Activated CD8-positive, alpha-beta T cell treated with anti-CD3 and anti-CD28 coated beads, Interleukin-2, amount 10 ng/mL, durations not matched to agents 7 days and 5 days (primary cell): ENCODE measurements around the gene PCDHB6. TPM values are rescaled to one million over a fixed set of nuclear protein-coding genes. Genes with fewer than 3 reads are reported as not detected.
"Not testable (repeated sequence)": the region's sequence is repeated elsewhere in the genome, so short reads cannot be mapped to it uniquely, and the experiment has no call there.

Experiments
- ATAC-seq: fragments of 150-1000 bp; cut with Tn5 transposase; one replicate; pipeline ENCODE4 v1.10.0; 2021; ENCODE audit warnings: moderate library complexity
- CTCF ChIA-PET: fragments of 350-600 bp; sonication (Branson Sonifier 250); formaldehyde crosslinking; loops from one replicate; lab custom pipeline; 2021; ENCODE audit warnings: antibody characterized with exemption; lab: Charles Lee
- POLR2A ChIA-PET: fragments of 350-600 bp; sonication (Branson Sonifier 250); formaldehyde crosslinking; loops from one replicate; lab custom pipeline; 2021; ENCODE audit warnings: antibody characterized with exemption; lab: Charles Lee
- DNase-seq: peaks from one replicate; pipeline ENCODE4 v3.0.0-alpha.2; 2020
- H3K27ac Mint-ChIP-seq: one replicate; pipeline ENCODE4 v1.8.0; 2021; ENCODE audit warnings: mild to moderate bottlenecking, mixed read lengths
- H3K27me3 Mint-ChIP-seq: one replicate; pipeline ENCODE4 v1.8.0; 2021; ENCODE audit warnings: low read depth, mixed read lengths
- H3K36me3 Mint-ChIP-seq: one replicate; pipeline ENCODE4 v1.8.0; 2021; ENCODE audit warnings: low read depth, mixed read lengths
- H3K4me1 Mint-ChIP-seq: one replicate; pipeline ENCODE4 v1.8.0; 2021; ENCODE audit warnings: low read depth, mixed read lengths
- H3K4me3 Mint-ChIP-seq: one replicate; pipeline ENCODE4 v1.8.0; 2021; ENCODE audit warnings: mild to moderate bottlenecking, mixed read lengths
- H3K9me3 Mint-ChIP-seq: one replicate; pipeline ENCODE4 v1.8.0; 2022; ENCODE audit warnings: mixed read lengths; ENCODE audit not compliant: insufficient read depth
- total RNA-seq, 2 experiments: library from RNA; stranded (reverse); gene quantifications; one replicate each; pipeline ENCODE4 v1.2.3, GENCODE V29; 2021

The PCDHB6 gene
- total RNA-seq, 2 experiments from 2014 or later, result not detected

DNA sequence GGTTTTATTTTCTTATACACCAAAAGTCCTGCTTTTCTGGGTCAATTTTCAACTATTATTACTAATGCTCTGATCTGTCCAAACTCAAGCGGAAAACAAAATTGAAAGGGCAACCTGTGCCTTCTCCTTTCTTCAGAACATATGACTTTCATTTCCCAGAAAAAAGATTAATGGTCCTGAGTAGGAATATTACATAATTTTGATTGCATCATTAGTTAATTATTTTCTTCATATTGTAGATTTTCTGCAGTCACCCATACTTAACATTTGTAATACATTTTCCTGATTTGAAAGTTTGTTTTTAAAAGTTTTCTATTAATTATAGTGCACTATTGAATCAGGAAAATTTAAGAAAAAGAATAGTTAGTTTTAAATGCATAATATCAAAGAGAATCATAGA lies 26.1 kb downstream of the PCDHB6 start:
- Mint-ChIP-seq H3K36me3 (no peaks in the 10 kb centered on the region), H3K27ac (no peak overlapping the region), H3K27me3 (peaks cover 1% of the 10 kb centered on the region), H3K4me3 (no peak overlapping the region), H3K9me3 (peaks cover 12% of the 10 kb centered on the region), H3K4me1 (no peaks in the 10 kb centered on the region)
- DNase-seq (no peak), ATAC-seq (no peak)
- POLR2A ChIA-PET, result no interaction called here
- CTCF ChIA-PET, result no interaction called here

- H3K9me3 Mint-ChIP-seq, result peaks cover 21% of the 10 kb centered on the region
- POLR2A ChIA-PET, ATAC-seq, DNase-seq, CTCF ChIA-PET, H3K36me3 Mint-ChIP-seq, H3K4me3 Mint-ChIP-seq, H3K27me3 Mint-ChIP-seq, H3K27ac Mint-ChIP-seq, H3K4me1 Mint-ChIP-seq: not testable (repeated sequence)
Measured at GRCh38 chr5:141177577-141178191, 27.8 kb downstream of the PCDHB6 start, which contains the start of gene PCDHB8. Gene PCDHB8, plus strand, starts transcription at chr5:141177790. Its CDS starts 245 bp downstream, at chr5:141178035.

DNA sequence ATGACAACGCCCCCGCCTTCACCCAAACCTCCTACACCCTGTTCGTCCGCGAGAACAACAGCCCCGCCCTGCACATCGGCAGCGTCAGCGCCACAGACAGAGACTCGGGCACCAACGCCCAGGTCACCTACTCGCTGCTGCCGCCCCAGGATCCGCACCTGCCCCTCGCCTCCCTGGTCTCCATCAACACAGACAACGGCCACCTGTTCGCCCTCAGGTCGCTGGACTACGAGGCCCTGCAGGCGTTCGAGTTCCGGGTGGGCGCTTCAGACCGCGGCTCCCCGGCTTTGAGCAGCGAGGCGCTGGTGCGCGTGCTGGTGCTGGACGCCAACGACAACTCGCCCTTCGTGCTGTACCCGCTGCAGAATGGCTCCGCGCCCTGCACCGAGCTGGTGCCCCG lies 29.5 kb downstream of the PCDHB6 start:
- H3K9me3 Mint-ChIP-seq, result peaks cover 16% of the 10 kb centered on the region
- POLR2A ChIA-PET, ATAC-seq, DNase-seq, CTCF ChIA-PET, H3K4me1 Mint-ChIP-seq, H3K27me3 Mint-ChIP-seq, H3K4me3 Mint-ChIP-seq, H3K27ac Mint-ChIP-seq, H3K36me3 Mint-ChIP-seq: not testable (repeated sequence)

GRCh38 chr5:141179876-141180275 lies 30.0 kb downstream of the PCDHB6 start:
- H3K27ac Mint-ChIP-seq, CTCF ChIA-PET, H3K4me1 Mint-ChIP-seq, H3K36me3 Mint-ChIP-seq, H3K4me3 Mint-ChIP-seq, POLR2A ChIA-PET, H3K27me3 Mint-ChIP-seq, ATAC-seq, DNase-seq: not testable (repeated sequence)
- H3K9me3 Mint-ChIP-seq, result peaks cover 20% of the 10 kb centered on the region

- Mint-ChIP-seq H3K4me3 (no peak overlapping the region), H3K27me3 (peaks cover 1% of the 10 kb centered on the region), H3K36me3 (peaks cover 7% of the 10 kb centered on the region), H3K9me3 (peaks cover 24% of the 10 kb centered on the region), H3K4me1 (no peaks in the 10 kb centered on the region), H3K27ac (no peak overlapping the region)
- DNase-seq (no peak), ATAC-seq (no peak)
- ChIA-PET POLR2A (no interaction called here), CTCF (no interaction called here)
Measured at GRCh38 chr5:141180313-141180712, 30.5 kb downstream of the PCDHB6 start.

GRCh38 chr5:141182248-141182647 lies 32.4 kb downstream of the PCDHB6 start, which contains the start of gene PCDHB16:
Gene PCDHB16, plus strand, starts transcription at chr5:141182387. Its CDS starts 173 bp downstream, at chr5:141182560.
- no peak for DNase-seq
- Mint-ChIP-seq H3K27ac (no peak within 1 kb of the TSS), H3K36me3 (peaks cover 7% of the 10 kb centered on the region), H3K27me3 (peaks cover 1% of the 10 kb centered on the region), H3K4me3 (no peak within 1 kb of the TSS), H3K4me1 (no peaks in the 10 kb centered on the region), H3K9me3 (peaks cover 34% of the 10 kb centered on the region)
- ChIA-PET POLR2A (no interaction called here), CTCF (interaction anchor here (0.8 kb wide), 1 partner anchor 239 kb away, joined by 3 read pairs; the partner anchor contains the start of gene PCDHGA11)
- no peak for ATAC-seq

- H3K4me1 Mint-ChIP-seq, POLR2A ChIA-PET: not testable (repeated sequence)
Measured at GRCh38 chr5:141184117-141184855, 34.4 kb downstream of the PCDHB6 start.

DNA sequence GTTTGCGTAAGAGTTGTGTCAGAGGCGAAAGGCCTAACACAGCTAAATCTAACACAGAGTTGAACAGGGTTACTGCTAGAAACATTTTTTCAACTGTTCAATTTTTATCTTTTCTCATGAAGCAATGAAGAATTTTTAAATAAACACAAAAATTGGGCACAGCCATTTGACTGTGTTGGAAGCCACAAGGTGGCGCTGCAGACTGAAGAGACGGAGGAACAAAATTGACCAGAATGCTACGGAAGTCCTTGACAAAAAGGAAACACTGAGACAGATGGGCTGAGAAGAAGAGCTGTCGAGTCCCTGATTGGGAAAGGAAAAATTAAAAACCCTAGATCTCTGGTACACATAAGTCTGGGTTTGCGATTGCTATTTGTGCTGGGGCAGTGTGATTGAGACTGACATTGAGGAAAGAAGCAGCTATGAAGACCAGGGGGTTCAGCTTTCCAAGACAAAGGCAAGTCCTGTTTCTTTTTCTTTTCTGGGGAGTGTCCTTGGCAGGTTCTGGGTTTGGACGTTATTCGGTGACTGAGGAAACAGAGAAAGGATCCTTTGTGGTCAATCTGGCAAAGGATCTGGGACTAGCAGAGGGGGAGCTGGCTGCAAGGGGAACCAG lies 37.1 kb downstream of the PCDHB6 start, which contains the start of gene PCDHB9:
PCDHB9 (plus strand) TSS at position 265 of the 616 bp plus-strand sequence; CDS start at position 423, 158 bp downstream.
- Mint-ChIP-seq H3K27ac (no peak within 1 kb of the TSS), H3K27me3 (peaks cover 4% of the 10 kb centered on the region), H3K4me1 (no peaks in the 10 kb centered on the region), H3K4me3 (no peak within 1 kb of the TSS), H3K36me3 (peaks cover 9% of the 10 kb centered on the region), H3K9me3 (peaks cover 32% of the 10 kb centered on the region)
- ChIA-PET CTCF (interaction anchor here (0.8 to 1.5 kb wide), 8 partner anchors 9 to 377 kb away, joined by 3 to 5 read pairs (median 4); partner anchors contain the start of genes PCDHB14 and PCDHGA1), POLR2A (no interaction called here)
- no peak for ATAC-seq
- peak; percentile 34 for DNase-seq

More at GRCh38 chr5:141184117-141184855, 34.4 kb downstream of the PCDHB6 start:
- CTCF ChIA-PET, ATAC-seq, H3K4me3 Mint-ChIP-seq, H3K27ac Mint-ChIP-seq, DNase-seq, H3K27me3 Mint-ChIP-seq, H3K36me3 Mint-ChIP-seq: not testable (repeated sequence)
- H3K9me3 Mint-ChIP-seq, result peaks cover 39% of the 10 kb centered on the region

DNA sequence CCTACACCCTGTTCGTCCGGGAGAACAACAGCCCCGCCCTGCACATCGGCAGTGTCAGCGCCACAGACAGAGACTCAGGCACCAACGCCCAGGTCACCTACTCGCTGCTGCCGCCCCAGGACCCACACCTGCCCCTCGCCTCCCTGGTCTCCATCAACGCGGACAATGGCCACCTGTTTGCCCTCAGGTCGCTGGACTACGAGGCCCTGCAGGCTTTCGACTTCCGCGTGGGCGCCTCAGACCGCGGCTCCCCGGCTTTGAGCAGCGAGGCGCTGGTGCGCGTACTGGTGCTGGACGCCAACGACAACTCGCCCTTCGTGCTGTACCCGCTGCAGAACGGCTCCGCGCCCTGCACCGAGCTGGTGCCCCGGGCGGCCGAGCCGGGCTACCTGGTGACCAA lies 38.8 kb downstream of the PCDHB6 start:
- H3K4me3 Mint-ChIP-seq, ATAC-seq, POLR2A ChIA-PET, H3K27me3 Mint-ChIP-seq, H3K36me3 Mint-ChIP-seq, H3K27ac Mint-ChIP-seq, CTCF ChIA-PET, DNase-seq, H3K4me1 Mint-ChIP-seq: not testable (repeated sequence)
- H3K9me3 Mint-ChIP-seq, result peaks cover 36% of the 10 kb centered on the region

- ATAC-seq, result not testable (repeated sequence)
Measured at GRCh38 chr5:141189131-141189530, 39.3 kb downstream of the PCDHB6 start.

DNA sequence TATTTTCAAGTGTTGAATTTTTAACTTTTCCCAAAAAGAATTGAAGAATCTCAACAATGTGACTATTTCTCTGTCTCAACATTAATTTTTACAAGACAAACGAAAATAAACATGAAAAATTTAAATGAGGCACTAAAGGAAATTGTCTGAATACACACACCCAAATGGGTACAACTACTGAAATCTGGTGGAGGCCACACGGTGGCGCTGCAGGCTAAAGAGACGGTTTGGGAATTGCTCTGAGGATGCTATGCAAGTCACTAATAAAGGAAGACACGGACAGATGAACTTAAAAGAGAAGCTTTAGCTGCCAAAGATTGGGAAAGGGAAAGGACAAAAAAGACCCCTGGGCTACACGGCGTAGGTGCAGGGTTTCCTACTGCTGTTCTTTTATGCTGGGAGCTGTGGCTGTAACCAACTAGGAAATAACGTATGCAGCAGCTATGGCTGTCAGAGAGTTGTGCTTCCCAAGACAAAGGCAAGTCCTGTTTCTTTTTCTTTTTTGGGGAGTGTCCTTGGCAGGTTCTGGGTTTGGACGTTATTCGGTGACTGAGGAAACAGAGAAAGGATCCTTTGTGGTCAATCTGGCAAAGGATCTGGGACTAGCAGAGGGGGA lies 42.4 kb downstream of the PCDHB6 start, which contains the start of gene PCDHB10:
PCDHB10 (plus strand) TSS at position 244 of the 616 bp plus-strand sequence; CDS start at position 444, 200 bp downstream.
- ChIA-PET CTCF (interaction anchor here (1.5 to 1.6 kb wide), 2 partner anchors 10 to 229 kb away, joined by 3 to 4 read pairs; partner anchors contain the start of gene PCDHGA11), POLR2A (no interaction called here)
- Mint-ChIP-seq H3K4me1 (no peaks in the 10 kb centered on the region), H3K4me3 (no peak within 1 kb of the TSS), H3K27ac (no peak within 1 kb of the TSS), H3K27me3 (peaks cover 4% of the 10 kb centered on the region), H3K9me3 (peaks cover 17% of the 10 kb centered on the region), H3K36me3 (peaks cover 3% of the 10 kb centered on the region)
- no peak for ATAC-seq
- DNase-seq, result peak; percentile 33

More at GRCh38 chr5:141189131-141189530, 39.3 kb downstream of the PCDHB6 start:
- CTCF ChIA-PET, H3K36me3 Mint-ChIP-seq, H3K27me3 Mint-ChIP-seq, DNase-seq, H3K4me1 Mint-ChIP-seq, POLR2A ChIA-PET, H3K27ac Mint-ChIP-seq, H3K4me3 Mint-ChIP-seq: not testable (repeated sequence)
- peaks cover 36% of the 10 kb centered on the region for H3K9me3 Mint-ChIP-seq
